Hindlimb muscle (tissue), 1 donor: ENCODE data around the gene ATP6V0A1. TPM values are rescaled to one million over a fixed set of nuclear protein-coding genes. Genes with fewer than 3 reads are reported as not detected.
"Not testable (repeated sequence)": the region's sequence is repeated elsewhere in the genome, so short reads cannot be mapped to it uniquely, and the experiment has no call there.

Source experiments
- DNase-seq: peaks from one replicate; pipeline ENCODE4 v3.0.0-alpha.2; 2013
- polyA plus RNA-seq: library from polyadenylated mRNA; unstranded; fragments of 120-200 nt; gene quantifications from one replicate; pipeline ENCODE4 v1.2.1, GENCODE V29; 2013; ENCODE audit not compliant: insufficient read length

ATP6V0A1 gene
- polyA plus RNA-seq, 1 donor: 31.0 TPM

DNA sequence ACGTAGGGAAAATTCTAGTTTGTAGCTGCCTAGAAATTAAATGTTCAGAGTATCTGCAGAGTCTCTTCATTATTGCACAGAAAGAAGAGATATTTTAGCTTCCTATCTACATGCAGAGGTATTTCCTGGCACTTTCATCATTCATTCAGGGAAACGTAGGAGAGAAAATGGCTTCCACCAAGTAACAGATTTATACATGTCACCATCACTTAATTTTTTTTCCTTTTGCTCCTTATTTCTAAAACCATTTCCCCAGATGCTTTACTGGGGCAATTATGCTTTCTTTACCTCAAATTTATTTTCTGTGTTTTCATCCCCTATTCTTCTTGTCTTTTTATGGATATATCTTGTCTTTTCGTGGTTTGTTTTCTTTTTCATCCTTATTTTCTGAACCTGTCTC, 18.5 kb downstream of the ATP6V0A1 start:
- no peak for DNase-seq

DNA sequence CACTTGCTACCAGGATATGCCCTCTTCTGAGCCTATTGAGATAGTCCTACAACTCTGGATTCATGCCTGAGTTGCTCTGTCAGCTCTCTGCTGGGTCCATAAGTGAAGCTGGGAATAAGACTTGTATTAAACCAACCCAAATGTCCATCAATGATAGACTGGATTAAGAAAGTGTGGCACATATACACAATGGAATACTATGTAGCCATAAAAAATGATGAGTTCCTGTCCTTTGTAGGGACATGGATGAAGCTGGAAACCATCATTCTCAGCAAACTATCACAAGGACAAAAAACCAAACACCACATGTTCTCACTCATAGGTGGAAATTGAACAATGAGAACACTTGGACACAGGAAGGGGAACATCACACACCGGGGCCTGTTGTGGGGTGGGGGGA, 19.1 kb downstream of the ATP6V0A1 start:
- not testable (repeated sequence) for DNase-seq

DNA sequence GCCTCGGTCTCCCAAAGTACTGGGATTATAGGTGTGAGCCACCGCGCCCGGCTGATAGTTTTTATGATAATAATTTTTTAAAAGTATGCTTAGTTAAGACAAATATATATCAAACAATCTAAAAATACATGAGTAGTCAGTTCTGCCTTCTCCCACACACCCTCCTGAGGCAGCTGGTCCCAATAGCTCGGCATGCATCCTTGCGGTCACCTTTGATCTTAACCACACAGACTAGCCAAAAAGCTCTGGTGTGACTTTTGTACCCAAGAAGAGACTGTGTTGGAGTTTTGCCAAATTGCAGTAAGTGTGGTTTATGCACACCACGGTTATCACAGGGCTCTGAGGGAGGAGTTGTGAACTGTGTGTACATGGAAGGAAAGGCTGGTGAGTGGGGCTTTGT, 25.6 kb downstream of the ATP6V0A1 start:
- no peak for DNase-seq

DNA sequence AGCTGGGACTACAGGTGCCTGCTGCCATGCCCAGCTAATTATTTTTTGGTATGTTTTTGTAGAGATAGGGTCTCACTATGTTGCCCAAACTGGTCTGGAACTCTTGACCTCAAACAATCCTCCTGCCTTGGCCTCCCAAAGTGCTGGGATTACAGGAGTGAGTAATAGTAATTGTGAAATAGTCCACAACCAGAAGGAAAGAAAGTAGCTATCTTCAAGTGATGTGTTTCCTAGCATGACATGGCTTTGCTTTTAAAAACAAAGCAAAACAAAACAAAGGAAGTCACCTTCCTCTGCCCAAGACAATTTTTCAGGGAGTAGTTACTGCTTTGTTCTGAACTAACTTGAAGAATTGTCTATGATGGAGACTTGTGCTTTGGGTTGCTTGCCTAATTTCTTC, 27.0 kb downstream of the ATP6V0A1 start:
- no peak for DNase-seq

DNA sequence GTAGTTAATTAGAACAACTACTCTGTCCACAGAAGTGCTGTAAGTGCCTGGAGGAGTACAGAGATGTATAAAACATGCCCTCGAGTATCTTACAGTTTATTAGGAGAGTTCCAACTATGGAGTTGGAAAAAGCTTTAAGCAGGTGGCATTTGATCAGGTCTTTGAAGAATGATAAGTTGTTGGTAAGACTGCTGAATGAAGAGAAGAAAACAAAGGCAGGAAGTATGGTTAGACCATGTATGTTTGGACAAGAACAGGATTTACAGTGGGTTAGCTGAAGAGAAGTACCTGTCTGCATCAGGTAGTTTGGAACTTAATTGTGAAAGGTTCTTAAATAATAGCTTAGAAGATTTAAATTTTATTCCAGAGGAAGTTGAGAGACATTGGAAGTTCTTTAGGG, 29.4 kb downstream of the ATP6V0A1 start:
- DNase-seq: no peak

DNA sequence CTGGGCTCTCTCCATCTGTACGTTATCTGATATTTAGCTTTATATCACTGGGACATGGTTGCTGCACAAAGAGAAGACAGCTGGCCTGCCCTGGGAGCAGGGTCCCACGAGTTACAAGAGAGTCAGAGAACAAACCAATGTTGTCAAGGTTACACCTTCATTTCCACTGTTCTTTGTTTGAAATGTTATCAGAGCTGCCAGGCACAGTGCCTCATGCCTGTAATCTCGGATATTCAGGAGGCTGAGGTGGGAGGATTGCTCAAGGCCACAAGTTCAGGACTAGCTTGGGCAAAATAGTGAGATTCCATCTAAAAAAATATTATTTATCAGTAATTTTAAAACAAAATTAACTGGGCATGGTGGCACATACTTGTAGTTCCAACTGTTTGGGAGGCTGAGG, 34.6 kb downstream of the ATP6V0A1 start:
- no peak for DNase-seq

DNA sequence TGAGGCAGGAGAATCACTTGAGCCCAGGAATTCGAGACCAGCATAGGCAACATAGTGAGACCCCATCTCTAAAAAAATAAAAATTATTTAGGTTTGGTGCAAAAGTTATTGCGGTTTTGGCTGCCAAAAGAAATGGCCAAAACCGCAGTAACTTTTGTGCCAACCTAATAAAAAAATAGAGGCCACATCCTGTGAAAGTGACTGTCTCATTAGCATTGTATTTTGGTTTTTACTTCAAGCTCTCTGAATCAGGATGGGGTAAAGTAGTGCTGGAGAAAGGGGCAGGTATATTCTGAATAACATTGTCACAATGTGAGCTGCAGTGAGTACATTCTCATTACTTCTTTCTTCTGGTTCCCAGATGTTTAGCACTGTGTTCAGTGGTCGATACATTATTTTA, 36.0 kb downstream of the ATP6V0A1 start:
- DNase-seq: no peak

DNA sequence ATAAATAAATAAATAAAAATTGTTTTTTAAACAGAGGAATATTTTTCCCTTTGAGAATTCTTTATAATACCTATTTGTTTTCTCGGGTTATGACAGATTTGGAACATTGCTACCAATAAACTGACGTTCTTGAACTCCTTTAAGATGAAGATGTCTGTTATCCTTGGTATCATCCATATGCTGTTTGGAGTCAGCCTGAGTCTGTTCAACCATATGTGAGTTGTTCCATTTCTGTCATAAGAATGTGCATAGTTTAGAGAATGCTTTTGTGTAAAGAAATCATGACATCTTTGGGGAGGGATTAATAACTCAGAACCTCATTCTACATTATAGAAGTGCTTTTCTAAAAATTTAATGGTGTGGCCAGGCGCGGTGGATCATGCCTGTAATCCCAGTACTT, 40.1 kb downstream of the ATP6V0A1 start:
- DNase-seq: no peak

DNA sequence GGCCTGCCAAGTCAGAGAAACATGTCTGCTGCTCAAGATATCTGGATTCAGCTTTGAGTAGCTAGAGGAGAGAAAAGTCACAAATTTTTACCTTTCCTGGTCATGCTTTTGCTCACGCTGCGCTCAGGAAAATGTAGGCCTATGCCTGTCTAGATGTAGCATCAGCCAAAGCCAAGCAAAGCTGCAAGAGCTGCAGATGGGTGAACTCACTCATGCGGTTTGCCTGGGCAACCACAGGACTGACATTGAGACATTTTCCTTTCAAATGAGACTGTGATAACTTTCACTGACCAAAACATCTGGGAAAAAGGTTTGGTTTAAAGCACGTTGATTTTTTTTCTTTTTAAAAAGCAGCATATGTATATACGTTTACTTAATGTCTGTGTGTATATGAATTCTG, 43.4 kb downstream of the ATP6V0A1 start:
- no peak for DNase-seq

DNA sequence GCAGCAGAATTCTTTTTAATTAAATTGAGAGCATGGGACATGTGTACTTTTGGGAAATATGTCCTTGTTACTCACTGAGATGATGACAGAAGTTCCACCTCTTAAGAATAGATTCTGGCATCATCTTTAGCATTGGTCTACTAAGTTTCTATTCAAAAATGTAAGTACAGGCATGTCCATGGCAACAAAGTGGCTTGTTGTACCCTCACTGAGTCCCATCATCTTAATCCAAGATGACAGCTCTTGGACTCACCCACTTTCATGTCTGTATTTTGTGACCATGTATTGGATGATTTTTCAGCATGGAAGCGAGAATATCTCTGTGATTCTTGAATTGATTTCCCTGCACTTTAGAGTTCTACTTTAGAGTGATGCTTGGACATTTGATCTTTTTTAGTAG, 44.2 kb downstream of the ATP6V0A1 start:
- no peak for DNase-seq

DNA sequence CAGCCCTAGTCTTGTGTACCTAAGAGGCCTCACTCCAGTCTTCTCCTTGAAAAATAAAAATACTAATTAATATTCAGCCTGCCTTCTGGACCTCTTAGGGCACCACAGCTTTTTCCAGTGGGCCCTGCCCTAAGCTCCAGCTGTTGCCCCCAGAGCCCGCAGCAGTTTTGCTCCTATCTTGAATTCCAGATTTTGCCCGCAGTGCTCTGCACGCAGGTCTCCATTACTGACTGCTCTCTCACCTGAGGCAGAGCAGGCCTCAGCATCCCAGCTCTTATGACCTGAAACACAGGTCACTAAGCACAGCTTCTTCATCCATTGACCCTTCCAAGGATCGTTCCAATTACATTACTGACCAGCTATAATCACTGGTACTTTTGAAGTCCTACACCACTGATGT, 49.0 kb downstream of the ATP6V0A1 start:
- no peak for DNase-seq

DNA sequence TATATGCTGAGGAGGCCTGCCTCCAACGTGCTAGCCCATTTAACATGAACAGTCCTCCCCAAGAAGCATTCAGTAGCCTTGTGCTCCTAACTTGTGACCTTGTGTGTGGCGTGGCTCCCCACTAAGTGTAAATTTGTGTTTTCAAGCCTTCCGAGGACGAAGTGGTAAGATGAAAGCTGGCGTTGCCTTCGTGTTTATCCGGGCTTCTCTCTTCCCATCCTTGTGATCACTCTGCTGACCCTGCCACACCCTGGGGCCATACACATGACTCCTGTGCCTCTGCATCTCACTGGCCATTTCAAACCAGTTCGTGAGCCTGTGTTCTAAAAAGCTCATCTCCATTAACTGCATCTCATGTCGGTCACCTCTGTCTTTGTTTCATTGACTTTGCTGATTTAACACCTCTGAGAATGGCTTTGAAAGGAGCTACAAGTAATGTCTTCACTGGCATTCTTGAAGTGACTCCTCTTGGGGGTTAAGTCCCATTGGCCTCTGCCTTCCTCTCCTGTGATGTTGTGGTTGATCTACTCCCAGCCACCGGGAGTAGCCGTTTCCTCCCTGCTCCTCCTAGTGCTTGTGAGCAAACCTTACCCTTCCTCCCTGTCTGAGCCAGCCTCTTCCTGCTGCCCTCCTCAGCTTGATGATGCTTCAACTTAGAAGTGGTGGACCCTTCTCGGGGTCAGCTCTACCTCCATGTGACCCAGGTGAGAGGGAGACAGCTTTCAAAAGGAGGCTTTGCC, 49.9 kb downstream of the ATP6V0A1 start:
- DNase-seq: no peak

DNA sequence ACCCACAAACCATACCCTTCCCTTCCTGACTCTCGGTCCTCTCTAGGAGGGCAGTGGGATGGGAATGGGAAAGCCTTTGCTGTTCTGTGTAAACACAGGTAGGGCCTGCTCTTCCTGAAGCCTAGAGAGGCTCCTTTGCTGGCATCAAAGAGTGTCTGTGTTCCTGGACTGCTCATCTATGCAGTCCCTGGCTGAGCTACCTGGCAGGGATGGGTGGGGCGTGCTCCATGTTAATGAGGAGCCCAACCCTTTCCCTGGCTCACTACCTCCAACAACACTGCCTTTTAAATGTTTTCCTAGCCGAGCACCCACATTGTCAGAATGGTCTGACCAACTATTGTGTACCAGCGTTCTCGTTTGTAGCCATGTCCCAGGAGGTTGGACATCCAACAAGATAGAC, 50.7 kb downstream of the ATP6V0A1 start:
- DNase-seq: no peak

DNA sequence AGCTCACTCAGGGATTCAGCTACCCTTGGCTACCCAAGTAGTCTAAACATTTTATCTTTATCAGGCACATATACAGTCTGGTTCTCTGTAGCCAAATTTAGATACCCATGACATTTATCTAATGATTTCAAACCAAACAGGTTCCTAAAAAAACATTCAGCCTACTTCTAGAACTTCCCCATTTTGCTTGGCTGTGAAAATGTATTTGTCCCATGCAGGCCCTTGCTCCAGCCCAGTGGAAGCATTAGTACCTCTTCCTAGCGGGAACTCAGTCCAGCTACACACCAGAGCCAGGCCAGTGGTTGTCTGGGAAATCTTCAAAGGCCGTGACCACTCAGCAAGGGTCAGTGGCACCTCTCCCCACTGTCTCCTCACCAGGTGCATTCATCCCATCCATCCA, 51.2 kb downstream of the ATP6V0A1 start:
- DNase-seq: no peak

DNA sequence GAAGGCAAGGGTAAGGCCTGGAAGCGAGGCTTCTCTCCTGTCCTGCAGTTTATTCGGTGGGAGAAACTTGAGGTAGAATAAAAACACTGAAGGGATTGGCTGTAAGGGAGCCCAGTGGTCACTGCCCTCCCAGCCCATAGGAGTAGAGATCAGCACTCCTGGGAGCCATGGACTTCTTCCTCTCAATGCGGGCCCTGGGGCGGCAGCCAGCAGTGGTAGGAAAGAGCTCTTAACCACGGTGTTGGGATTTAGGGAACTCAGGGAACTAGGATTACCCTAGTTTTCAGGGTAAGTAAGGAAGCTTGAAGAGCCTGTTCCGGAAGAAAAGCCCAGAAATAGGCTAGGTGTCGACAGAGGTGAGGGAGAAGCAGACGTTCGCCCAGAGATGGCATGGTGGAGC, 53.6 kb downstream of the ATP6V0A1 start:
- no peak for DNase-seq

DNA sequence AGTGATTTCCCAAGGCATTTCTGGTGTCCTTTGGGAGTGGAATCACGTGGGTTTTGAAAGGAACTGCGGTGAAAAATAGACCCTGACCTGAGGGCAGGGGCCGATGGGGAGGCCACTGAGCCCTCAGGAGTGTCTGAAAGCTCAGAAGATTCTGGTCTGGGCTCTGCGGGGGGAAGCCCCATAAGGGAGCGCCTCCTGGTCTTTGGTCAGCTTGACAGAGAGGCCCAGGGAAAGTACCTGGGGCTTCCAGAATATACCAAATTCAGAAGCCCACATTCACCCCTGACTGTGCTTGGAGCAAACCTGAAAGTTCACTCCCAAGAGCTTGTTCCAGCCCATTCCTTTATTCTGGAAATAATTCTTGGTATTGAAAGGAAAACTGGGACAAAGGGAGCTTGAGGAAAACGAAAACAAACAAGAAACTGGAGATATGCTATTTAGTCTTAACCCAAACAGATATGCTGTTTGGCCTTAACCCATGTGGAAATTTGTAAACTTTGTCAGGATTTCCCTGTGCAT, 54.1 kb downstream of the ATP6V0A1 start:
- DNase-seq: no peak

DNA sequence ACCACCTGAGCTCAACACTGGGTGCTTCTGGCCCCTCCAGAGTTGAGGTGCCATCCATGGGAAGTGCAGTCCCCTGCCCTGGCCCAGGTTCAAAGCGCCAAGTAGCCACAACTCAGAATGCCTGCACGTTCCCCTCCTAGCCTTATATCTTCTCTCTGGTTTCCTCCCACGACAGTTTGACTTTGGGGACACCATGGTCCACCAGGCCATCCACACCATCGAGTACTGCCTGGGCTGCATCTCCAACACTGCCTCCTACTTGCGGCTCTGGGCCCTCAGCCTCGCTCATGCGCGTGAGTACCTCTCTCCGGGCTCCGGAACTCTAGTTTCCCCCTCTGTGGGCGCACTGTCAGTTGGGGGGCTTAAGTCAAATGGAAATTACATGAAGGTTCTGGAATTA, 55.0 kb downstream of the ATP6V0A1 start:
- no peak for DNase-seq

DNA sequence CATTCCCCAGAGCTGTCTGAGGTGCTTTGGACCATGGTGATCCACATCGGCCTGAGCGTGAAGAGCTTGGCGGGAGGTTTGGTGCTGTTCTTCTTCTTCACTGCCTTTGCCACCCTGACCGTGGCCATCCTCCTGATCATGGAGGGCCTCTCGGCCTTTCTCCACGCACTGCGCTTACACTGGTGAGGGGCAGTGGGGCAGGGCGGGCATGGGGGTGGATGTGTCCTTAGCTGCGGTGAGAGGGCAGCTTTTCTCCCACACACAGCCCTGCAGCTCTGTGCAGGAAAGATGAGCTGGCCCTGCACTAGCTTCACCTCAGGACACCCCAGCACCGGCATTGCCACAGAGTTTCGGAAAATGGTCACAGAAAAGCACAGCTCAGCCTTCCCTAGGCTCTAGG, 55.6 kb downstream of the ATP6V0A1 start:
- DNase-seq: no peak

DNA sequence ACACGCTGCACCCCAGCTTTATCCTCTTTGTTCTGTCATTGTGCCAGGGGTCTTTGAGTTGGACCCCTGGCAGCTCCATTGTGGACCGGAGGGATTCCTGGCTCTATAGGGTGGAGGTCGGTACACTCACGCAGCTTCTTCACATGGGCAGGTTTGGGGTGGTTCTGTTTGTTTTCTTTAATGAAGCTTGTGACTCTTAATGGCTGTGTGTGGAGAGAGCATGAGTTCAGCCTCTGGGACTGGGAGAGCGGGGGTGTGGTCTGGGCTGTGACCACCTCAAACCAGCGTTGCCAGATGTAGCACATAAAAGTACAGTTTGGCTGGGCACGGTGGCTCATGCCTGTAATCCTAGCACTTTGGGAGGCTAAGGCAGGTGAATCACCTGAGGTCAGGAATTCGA, 56.2 kb downstream of the ATP6V0A1 start:
- DNase-seq: no peak

DNA sequence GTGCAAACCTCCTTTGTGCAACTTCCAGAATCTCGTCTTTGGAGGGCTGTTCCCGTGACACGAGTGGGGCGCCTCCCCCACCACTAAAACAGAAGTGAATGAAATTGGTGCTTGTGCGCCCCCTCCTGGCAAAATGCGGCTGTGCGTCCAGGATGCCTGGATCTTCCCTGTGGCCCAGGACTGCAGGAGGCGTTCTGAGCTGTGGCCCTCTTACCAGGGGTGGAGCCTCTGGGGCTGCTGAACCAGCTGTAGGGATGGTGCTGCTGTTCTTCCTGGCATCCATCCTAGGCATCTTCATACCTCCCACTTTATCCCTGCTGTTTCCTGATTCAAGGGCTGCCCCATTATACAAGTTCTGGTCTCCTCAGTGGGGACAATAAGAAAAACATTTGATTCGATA, 58.8 kb downstream of the ATP6V0A1 start:
- DNase-seq: peak; percentile 76

DNA sequence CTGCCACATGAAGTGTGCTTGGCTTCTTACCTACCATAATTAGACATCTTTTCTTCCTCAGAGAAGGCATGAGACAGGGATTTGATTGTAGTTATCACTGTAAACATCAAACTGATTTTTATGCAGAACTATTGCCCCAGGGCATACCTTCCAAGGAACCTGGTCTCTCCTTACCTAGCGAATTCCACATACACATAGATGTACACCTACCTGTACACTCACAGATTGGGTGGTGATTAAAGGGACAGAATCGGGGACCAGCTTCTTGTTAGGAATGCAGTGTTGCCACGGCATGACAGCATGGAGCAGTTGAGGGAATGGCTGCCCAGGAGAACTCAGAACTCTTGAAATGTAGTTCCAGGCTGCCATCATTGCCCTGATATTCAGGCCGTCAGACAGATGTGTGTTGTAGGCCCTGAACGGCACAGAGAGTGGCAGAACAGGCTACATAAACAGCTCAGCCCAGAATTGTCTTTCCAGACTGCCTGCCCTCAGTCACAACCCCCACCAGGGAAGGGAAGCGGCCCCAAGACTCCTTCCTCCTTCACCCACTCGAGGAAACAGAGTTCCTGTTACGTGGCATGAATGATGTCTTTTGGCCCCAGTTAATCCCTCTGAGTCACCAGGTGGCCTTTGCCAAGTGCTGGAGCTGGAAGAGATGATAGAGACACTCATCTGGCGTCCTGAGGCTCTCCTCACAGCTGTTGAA, 59.5 kb downstream of the ATP6V0A1 start:
- peak; percentile 74 for DNase-seq

DNA sequence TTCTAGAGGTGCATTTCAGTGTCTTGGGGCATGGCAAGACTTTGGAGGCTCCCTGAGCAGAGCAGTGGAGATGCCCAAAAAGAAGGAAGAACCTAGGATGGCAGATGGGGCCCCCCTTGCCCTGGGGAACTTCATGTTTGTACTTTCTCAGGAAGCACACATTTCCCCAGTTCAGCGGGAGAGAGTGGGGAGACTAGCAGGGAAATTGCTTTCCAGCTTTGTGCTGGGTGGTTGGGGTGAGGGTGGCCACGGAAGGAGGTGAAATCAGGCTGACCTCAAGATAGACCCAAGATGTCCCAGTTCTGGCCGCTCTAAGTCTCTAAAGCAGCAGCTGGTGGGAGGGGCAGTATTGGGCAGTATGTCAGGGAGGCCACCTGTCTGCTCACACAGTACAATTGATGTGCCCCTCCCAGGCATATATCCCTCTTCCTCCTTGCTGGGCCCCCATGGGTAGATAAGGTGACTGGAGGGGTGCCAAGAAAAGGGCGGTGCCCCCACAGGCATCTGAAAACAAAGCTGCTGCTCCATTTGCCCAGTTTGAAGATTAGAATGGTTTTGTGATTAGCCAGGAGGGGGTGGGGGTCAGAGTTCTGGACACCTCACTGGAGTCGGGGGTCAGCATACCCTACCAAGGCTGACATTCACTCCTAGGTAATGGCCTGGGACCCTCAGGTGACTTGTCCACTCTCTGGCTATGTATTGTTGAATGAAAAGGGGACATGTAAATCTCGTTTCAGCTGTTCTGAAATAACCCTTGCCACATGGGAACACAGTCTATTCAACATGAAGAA, 60.3 kb downstream of the ATP6V0A1 start:
- DNase-seq: peak; percentile 45
